ENCODE data around the gene LAMB4.

Gene LAMB4

DNA sequence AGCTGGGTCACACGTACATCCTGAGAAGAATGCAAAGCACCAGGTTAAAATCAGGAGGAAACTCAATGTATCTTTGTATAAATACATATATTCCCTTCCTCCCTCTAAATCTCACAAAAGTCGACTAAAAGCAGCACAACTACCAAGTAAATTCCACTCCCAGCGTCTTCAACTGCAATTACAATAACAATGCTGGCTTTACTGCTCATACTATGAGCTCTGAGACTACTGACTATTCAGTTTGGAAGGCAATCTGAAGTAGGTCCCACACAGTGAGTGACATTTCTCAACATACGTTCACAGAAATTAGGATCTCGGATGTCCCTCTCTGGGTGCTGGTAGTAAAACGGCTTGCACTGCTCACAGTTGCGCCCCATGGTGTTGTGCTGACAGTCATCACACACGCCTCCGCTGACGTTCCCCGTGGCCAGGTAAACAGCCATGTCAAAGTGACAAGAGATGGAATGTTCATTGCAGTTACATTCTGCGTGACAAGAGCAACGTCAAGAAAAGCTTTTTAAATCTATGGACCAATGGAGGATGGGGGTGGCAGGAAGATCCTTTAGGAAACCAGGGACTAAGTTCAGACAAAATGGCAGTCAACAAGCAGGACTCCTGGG, 154.7 kb downstream of the LAMB4 start:
- Histone ChIP-seq H3K4me3 (ENCODE audit: insufficient read depth, low read depth, low read length) (no peak overlapping the region), H3K27me3 (ENCODE audit: control insufficient read depth, insufficient read depth, low read length, poor library complexity, severe bottlenecking) (no peaks in the 10 kb centered on the region), H3K36me3 (ENCODE audit: control insufficient read depth, insufficient read depth, low read length) (peaks cover 19% of the 10 kb centered on the region), H3K27ac (ENCODE audit: insufficient read depth, low read depth, low read length, poor library complexity, severe bottlenecking) (no peak overlapping the region), H3K9me3 (ENCODE audit: control insufficient read depth, low read length) (no peaks in the 10 kb centered on the region), H3K4me1 (ENCODE audit: control insufficient read depth, insufficient read depth, low read length) (no peaks in the 10 kb centered on the region)
- WGBS, 2 experiments = 89% methylated on average over 13 of the region's 13 CpGs

DNA sequence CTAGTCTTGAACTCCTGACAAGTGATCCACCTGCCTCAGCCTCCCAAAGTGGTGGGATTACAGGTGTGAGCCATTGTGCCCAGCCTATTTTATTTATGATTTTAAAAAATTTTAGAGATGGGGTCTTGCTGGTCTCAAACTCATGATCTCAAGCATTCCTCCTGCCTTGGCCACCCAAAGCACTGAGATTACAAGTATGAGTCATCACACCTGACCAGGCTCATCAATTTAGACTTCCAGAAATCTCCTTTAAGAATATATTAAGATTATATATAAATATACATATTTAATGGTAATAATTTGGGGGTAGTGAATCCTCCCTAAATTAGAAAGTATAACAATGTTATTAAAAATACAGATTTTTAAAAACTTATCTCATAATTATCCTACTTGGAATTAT, 156.3 kb downstream of the LAMB4 start:
- H3K4me1 ChIP-seq (ENCODE audit: control insufficient read depth, insufficient read depth, low read length) = no peaks in the 10 kb centered on the region
- H3K36me3 ChIP-seq (ENCODE audit: control insufficient read depth, insufficient read depth, low read length) = peaks cover 25% of the 10 kb centered on the region

More for the DNA sequence above, 156.3 kb downstream of the LAMB4 start:
- Histone ChIP-seq H3K9me3 (ENCODE audit: control insufficient read depth, low read length) (no peaks in the 10 kb centered on the region), H3K4me3 (ENCODE audit: insufficient read depth, low read depth, low read length) (no peak overlapping the region), H3K27ac (ENCODE audit: insufficient read depth, low read depth, low read length, poor library complexity, severe bottlenecking) (no peak overlapping the region), H3K27me3 (ENCODE audit: control insufficient read depth, insufficient read depth, low read length, poor library complexity, severe bottlenecking) (no peaks in the 10 kb centered on the region)

All from ectodermal cell (in vitro differentiated cells).